ENCODE results near the gene CAPN2. TPM values are rescaled to one million over a fixed set of nuclear protein-coding genes. Genes with fewer than 3 reads are reported as not detected.
A peak's percentile ranks its signal among the peaks of the same experiment; 100 is the strongest.

The CAPN2 gene
- total RNA-seq, 4 donors from 2014 or later = 160 to 207 (median 177) TPM

GRCh38 chr1:223780949-223781348 lies 68.6 kb downstream of the CAPN2 start:
- no peak overlapping the region for H3K4me3 ChIP-seq
- no peaks in the 10 kb centered on the region for H3K4me1 ChIP-seq
- no peaks in the 10 kb centered on the region for H3K27me3 ChIP-seq
- no peak for DNase-seq (ENCODE audit: low spot score in 2 of 2)
- 76 to 81% methylated on average over 6 of the region's 6 CpGs for WGBS, 2 donors
- no peak overlapping the region for H3K27ac ChIP-seq
- no peaks in the 10 kb centered on the region for H3K9me3 ChIP-seq
- no peak for TF ChIP-seq POLR2A (IDR thresholded peaks at IDR 0.05)
- TF ChIP-seq EP300 (IDR thresholded peaks at IDR 0.05) = no peak
- TF ChIP-seq, protein P1, sequence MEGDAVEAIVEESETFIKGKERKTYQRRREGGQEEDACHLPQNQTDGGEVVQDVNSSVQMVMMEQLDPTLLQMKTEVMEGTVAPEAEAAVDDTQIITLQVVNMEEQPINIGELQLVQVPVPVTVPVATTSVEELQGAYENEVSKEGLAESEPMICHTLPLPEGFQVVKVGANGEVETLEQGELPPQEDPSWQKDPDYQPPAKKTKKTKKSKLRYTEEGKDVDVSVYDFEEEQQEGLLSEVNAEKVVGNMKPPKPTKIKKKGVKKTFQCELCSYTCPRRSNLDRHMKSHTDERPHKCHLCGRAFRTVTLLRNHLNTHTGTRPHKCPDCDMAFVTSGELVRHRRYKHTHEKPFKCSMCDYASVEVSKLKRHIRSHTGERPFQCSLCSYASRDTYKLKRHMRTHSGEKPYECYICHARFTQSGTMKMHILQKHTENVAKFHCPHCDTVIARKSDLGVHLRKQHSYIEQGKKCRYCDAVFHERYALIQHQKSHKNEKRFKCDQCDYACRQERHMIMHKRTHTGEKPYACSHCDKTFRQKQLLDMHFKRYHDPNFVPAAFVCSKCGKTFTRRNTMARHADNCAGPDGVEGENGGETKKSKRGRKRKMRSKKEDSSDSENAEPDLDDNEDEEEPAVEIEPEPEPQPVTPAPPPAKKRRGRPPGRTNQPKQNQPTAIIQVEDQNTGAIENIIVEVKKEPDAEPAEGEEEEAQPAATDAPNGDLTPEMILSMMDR (IDR thresholded peaks at IDR 0.05) = no peak
- peaks cover 0 to 67% (median 0%) of the 10 kb centered on the region in 3 donors for H3K36me3 ChIP-seq

GRCh38 chr1:223783676-223784075 lies 71.3 kb downstream of the CAPN2 start:
- H3K27ac ChIP-seq = no peak overlapping the region
- H3K4me3 ChIP-seq = no peak overlapping the region
- H3K4me1 ChIP-seq = no peaks in the 10 kb centered on the region
- TF ChIP-seq, protein P1 (IDR thresholded peaks at IDR 0.05) = no peak
- TF ChIP-seq EP300 (IDR thresholded peaks at IDR 0.05) (no peak), POLR2A (IDR thresholded peaks at IDR 0.05) (no peak)
- 35 to 75% methylated on average over 1 of the region's 1 CpG for WGBS, 2 donors
- no peak for DNase-seq (ENCODE audit: low spot score in 2 of 2)
- peaks cover 0 to 65% (median 0%) of the 10 kb centered on the region in 3 donors for H3K36me3 ChIP-seq
- H3K9me3 ChIP-seq = no peaks in the 10 kb centered on the region
- no peaks in the 10 kb centered on the region for H3K27me3 ChIP-seq

DNA sequence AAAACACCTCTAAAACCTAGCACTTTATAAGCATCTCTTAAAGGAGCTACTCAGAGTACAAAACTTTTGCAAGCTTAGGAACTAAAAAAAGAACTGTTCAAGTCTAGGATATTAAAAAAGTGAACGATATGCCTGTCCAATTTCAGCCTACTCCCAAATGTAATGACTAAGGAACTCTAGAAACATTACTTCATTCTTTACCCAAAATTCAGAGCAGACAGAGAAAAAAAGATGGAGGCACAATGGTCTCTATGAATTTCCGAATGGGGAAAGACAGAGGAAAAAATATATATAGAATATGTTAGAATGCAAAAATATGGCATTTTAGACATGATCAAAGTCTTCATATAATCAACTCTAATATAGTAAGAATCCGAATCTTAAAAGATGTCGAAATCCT lies 72.2 kb downstream of the CAPN2 start:
- peaks cover 0 to 58% (median 0%) of the 10 kb centered on the region in 3 donors for H3K36me3 ChIP-seq
- H3K4me3 ChIP-seq = no peak overlapping the region
- no peaks in the 10 kb centered on the region for H3K4me1 ChIP-seq
- WGBS, 2 donors = 79 to 86% methylated on average over 4 of the region's 4 CpGs
- H3K27ac ChIP-seq = no peak overlapping the region
- H3K9me3 ChIP-seq = no peaks in the 10 kb centered on the region
- no peak for DNase-seq (ENCODE audit: low spot score in 2 of 2)
- H3K27me3 ChIP-seq = no peaks in the 10 kb centered on the region
- TF ChIP-seq, protein P1 (IDR thresholded peaks at IDR 0.05) = no peak
- TF ChIP-seq EP300 (IDR thresholded peaks at IDR 0.05) (no peak), POLR2A (IDR thresholded peaks at IDR 0.05) (no peak)

DNA sequence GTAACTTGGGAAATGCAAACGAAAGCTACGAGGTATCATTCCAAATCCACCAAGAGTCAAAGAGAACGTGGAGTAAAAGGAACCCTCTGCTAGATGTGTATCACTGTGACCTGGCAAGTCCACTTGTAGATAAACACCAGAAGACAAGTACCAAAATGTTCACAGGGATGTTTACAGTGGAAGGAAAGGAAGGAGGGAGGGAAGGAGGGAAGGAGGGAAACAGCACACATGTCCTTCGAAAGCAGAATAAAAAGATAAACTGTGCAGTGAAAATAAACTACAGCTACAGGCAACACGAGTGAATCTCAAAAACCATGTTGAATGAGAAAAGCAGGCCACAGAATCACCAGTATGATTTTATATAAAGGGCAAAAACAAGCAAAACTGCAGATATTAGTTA lies 73.5 kb downstream of the CAPN2 start:
- Histone ChIP-seq H3K4me1 (no peaks in the 10 kb centered on the region), H3K27ac (peak overlapping the region in 1 of 4 donors; percentile 16), H3K4me3 (no peak overlapping the region), H3K27me3 (no peaks in the 10 kb centered on the region), H3K9me3 (no peaks in the 10 kb centered on the region), H3K36me3 (peaks cover 0 to 47% (median 0%) of the 10 kb centered on the region in 3 donors)
- 63 to 70% methylated on average over 5 of the region's 5 CpGs for WGBS, 2 donors
- DNase-seq (ENCODE audit: low spot score in 2 of 2) = no peak
- TF ChIP-seq EP300 (IDR thresholded peaks at IDR 0.05) = no peak
- TF ChIP-seq POLR2A (IDR thresholded peaks at IDR 0.05) = no peak
- TF ChIP-seq, protein P1 (IDR thresholded peaks at IDR 0.05) = no peak

DNA sequence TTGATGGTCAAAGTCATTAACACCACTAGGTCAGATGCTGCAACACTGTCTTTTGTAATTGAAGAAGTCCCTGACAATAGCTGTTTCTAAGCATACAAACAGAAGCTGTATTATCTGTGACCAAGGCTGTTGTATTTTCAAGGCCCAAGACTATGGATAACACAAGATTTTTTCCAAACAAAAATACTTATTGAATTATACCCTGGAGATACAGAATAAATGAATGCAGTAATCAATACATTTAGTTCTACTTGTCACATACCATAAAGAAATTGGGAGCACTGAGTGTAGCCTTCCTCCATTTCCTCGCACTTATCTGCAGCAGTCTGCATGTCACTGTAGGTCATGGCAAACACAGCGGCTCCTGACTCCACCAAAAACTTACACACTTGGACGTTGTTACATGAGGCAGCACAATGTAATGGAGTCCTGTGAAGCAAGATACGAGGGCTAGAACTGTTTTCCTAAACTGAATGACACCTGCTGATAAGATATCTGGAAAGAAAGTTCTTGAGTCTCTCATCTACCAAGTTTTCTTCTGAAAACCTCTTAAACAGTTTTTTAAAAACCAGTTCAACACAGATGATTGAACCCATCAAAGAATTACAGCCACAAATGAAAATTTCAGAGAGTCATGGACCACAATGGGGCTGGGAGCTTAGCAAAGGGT lies 76.5 kb downstream of the CAPN2 start:
- H3K36me3 ChIP-seq = peaks cover 0 to 45% (median 0%) of the 10 kb centered on the region in 3 donors
- DNase-seq (ENCODE audit: low spot score in 2 of 2) = no peak
- 53 to 58% methylated on average over 4 of the region's 4 CpGs for WGBS, 2 donors
- no peaks in the 10 kb centered on the region for H3K4me1 ChIP-seq
- no peak for TF ChIP-seq POLR2A (IDR thresholded peaks at IDR 0.05)
- TF ChIP-seq, protein P1 (IDR thresholded peaks at IDR 0.05) = no peak
- no peak for TF ChIP-seq EP300 (IDR thresholded peaks at IDR 0.05)
- H3K4me3 ChIP-seq = no peak overlapping the region
- H3K27me3 ChIP-seq = no peaks in the 10 kb centered on the region
- no peaks in the 10 kb centered on the region for H3K9me3 ChIP-seq
- H3K27ac ChIP-seq = no peak overlapping the region
